HEK293 (cell line): ENCODE data around the gene ART5.

Experiments used
- CTCF ChIP-seq: fragments of 450-650 bp; formaldehyde crosslinking; IDR thresholded peaks from 2 replicates; pipeline ENCODE4 v1.5.1; 2016; ENCODE audit warnings: missing biosample characterization, missing genetic modification characterization
- EGR2 ChIP-seq: fragments of 450-650 bp; formaldehyde crosslinking; IDR thresholded peaks from 2 replicates; pipeline ENCODE4 v1.5.1; 2016; ENCODE audit warnings: low read depth, missing biosample characterization, missing genetic modification characterization
- ZNF10 ChIP-seq: fragments of 450-650 bp; formaldehyde crosslinking; IDR thresholded peaks from 2 replicates; pipeline ENCODE4 v1.5.1; 2017; ENCODE audit warnings: missing biosample characterization, missing genetic modification characterization
- ZNF707 ChIP-seq: fragments of 450-650 bp; formaldehyde crosslinking; IDR thresholded peaks from 2 replicates; pipeline ENCODE4 v1.5.1; 2016; ENCODE audit warnings: missing biosample characterization, missing genetic modification characterization
- TF ChIP-seq, protein P1 (sequence below): sonication (generic); formaldehyde crosslinking; IDR thresholded peaks from 2 replicates; pipeline ENCODE4 v1.8.1; 2022; ENCODE audit warnings: mild to moderate bottlenecking, moderate library complexity, missing genetic modification reagents
- TF ChIP-seq, protein P2 (sequence below): fragments of 450-650 bp; formaldehyde crosslinking; IDR thresholded peaks from 2 replicates; pipeline ENCODE4 v1.5.1; 2017; ENCODE audit warnings: missing biosample characterization, missing genetic modification characterization

DNA sequence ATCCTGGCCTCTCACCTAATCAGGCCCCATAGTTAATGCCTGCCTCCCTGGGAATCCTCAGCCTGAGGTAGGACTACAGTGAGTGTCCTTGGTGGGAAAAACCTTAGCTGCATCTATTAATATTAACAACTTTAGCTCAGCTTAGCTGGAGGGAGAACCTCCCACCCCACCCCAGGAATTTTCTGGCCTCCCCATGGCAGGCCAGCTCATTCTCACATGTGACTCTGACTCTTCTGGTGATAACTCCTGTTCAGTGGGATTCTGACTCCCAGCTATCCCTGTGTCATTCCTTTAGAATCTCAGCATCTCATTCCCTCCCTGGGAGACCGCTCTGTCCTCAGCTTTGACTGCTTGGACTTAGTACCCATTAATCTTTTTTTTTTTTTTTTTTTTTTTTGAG, 14.5 kb downstream of the ART5 start:
- no peak for TF ChIP-seq EGR2 (tag by site-specific recombination)
- TF ChIP-seq CTCF (tag by site-specific recombination) = no peak
- TF ChIP-seq, protein P1, sequence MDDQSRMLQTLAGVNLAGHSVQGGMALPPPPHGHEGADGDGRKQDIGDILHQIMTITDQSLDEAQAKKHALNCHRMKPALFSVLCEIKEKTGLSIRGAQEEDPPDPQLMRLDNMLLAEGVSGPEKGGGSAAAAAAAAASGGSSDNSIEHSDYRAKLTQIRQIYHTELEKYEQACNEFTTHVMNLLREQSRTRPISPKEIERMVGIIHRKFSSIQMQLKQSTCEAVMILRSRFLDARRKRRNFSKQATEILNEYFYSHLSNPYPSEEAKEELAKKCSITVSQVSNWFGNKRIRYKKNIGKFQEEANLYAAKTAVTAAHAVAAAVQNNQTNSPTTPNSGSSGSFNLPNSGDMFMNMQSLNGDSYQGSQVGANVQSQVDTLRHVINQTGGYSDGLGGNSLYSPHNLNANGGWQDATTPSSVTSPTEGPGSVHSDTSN (CRISPR knock-in tag) = no peak
- TF ChIP-seq ZNF10 (tag by site-specific recombination) = no peak
- no peak for TF ChIP-seq ZNF707 (tag by site-specific recombination)
- TF ChIP-seq, protein P2, sequence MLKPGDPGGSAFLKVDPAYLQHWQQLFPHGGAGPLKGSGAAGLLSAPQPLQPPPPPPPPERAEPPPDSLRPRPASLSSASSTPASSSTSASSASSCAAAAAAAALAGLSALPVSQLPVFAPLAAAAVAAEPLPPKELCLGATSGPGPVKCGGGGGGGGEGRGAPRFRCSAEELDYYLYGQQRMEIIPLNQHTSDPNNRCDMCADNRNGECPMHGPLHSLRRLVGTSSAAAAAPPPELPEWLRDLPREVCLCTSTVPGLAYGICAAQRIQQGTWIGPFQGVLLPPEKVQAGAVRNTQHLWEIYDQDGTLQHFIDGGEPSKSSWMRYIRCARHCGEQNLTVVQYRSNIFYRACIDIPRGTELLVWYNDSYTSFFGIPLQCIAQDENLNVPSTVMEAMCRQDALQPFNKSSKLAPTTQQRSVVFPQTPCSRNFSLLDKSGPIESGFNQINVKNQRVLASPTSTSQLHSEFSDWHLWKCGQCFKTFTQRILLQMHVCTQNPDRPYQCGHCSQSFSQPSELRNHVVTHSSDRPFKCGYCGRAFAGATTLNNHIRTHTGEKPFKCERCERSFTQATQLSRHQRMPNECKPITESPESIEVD (tag by site-specific recombination) = no peak
